IMR-90 (cell line): ENCODE measurements around the gene TVP23C. TPM values are rescaled to one million over a fixed set of nuclear protein-coding genes. Genes with fewer than 3 reads are reported as not detected.

Experiments used
- ATAC-seq: fragments of 200-7000 bp; cut with Tn5 transposase; 2 replicates; pipeline ENCODE4 v1.9.1; 2020; ENCODE audit warnings: low read depth, mild to moderate bottlenecking, moderate library complexity
- BruUV-seq: library from RNA; stranded (reverse); fragments of 400-500 nt; replicated peaks from 2 replicates; lab custom pipeline; 2021; lab: Mats Ljungman, UMichigan
- CTCF ChIA-PET: fragments of 300-600 bp; formaldehyde crosslinking; extraction: SDS; loops from one replicate; lab custom pipeline; 2021; ENCODE audit warnings: antibody characterized with exemption; lab: Yijun Ruan, JAX
- POLR2A ChIA-PET: fragments of 300-600 bp; sonication (Branson Sonifier 250); formaldehyde crosslinking; loops from one replicate; lab custom pipeline; 2022; ENCODE audit warnings: antibody characterized with exemption; ENCODE audit not compliant: unreplicated experiment; lab: Charles Lee
- DNase-seq: peaks from one replicate; pipeline ENCODE4 v3.0.0; 2013
- H2AFZ ChIP-seq: replicated peaks from 2 replicates; pipeline ENCODE3; 2013; ENCODE audit warnings: low read length, mild to moderate bottlenecking; ENCODE audit not compliant: poor library complexity
- H2AK5ac ChIP-seq: 2 replicates; pipeline ENCODE4 v1.6.1; 2013; ENCODE audit warnings: low read depth, low read length, inconsistent platforms
- H2AK9ac ChIP-seq: replicated peaks from 2 replicates; pipeline ENCODE3; 2013; ENCODE audit warnings: mild to moderate bottlenecking, low read depth, low read length, moderate library complexity; ENCODE audit not compliant: poor library complexity
- H2BK120ac ChIP-seq: 2 replicates; pipeline ENCODE4 v1.6.1; 2013; ENCODE audit warnings: low read depth, low read length, inconsistent platforms
- H2BK15ac ChIP-seq: 3 replicates; pipeline ENCODE4 v1.6.1; 2013; ENCODE audit warnings: low read depth, low read length, inconsistent platforms
- H2BK20ac ChIP-seq: 2 replicates; pipeline ENCODE4 v1.6.1; 2013; ENCODE audit warnings: low read depth, mild to moderate bottlenecking, inconsistent platforms, low read length, moderate library complexity
- H2BK5ac ChIP-seq: 2 replicates; pipeline ENCODE4 v1.6.1; 2013; ENCODE audit warnings: mild to moderate bottlenecking, low read depth, low read length, inconsistent platforms; ENCODE audit not compliant: poor library complexity, severe bottlenecking
- H3K14ac ChIP-seq: replicated peaks from 2 replicates; pipeline ENCODE4 v1.6.1; 2013; ENCODE audit warnings: low read depth, low read length, inconsistent platforms
- H3K18ac ChIP-seq: 2 replicates; pipeline ENCODE4 v1.6.1; 2013; ENCODE audit warnings: low read depth, low read length, control low read depth
- H3K23ac ChIP-seq: 2 replicates; pipeline ENCODE4 v1.6.1; 2013; ENCODE audit warnings: low read depth, low read length, inconsistent platforms
- H3K27ac ChIP-seq: 2 replicates; pipeline ENCODE4 v1.5.1; 2013; ENCODE audit warnings: mild to moderate bottlenecking, control low read depth, low read length; ENCODE audit not compliant: insufficient read depth
- H3K27me3 ChIP-seq: 2 replicates; pipeline ENCODE4 v1.6.1; 2013; ENCODE audit warnings: low read length; ENCODE audit not compliant: control insufficient read depth, insufficient read depth
- H3K36me3 ChIP-seq: 2 replicates; pipeline ENCODE4 v1.6.1; 2013; ENCODE audit warnings: low read length, mixed read lengths; ENCODE audit not compliant: control insufficient read depth, insufficient read depth
- H3K4ac ChIP-seq: 2 replicates; pipeline ENCODE4 v1.6.1; 2013; ENCODE audit warnings: low read depth, low read length, inconsistent platforms
- H3K4me1 ChIP-seq: 2 replicates; pipeline ENCODE4 v1.6.1; 2013; ENCODE audit warnings: low read length, mixed read lengths; ENCODE audit not compliant: control insufficient read depth, insufficient read depth
- H3K4me2 ChIP-seq: 2 replicates; pipeline ENCODE4 v1.6.1; 2013; ENCODE audit warnings: low read depth, mild to moderate bottlenecking, control low read depth, low read length, moderate library complexity
- H3K4me3 ChIP-seq: 2 replicates; pipeline ENCODE4 v1.5.1; 2013; ENCODE audit warnings: low read depth, mild to moderate bottlenecking, control low read depth, low read length, moderate library complexity; ENCODE audit not compliant: insufficient read depth
- H3K56ac ChIP-seq: 2 replicates; pipeline ENCODE4 v1.6.1; 2013; ENCODE audit warnings: low read length, inconsistent platforms; ENCODE audit not compliant: insufficient read depth; ENCODE audit errors: extremely low read depth
- H3K79me1 ChIP-seq, 2 experiments: 2 replicates each; pipeline ENCODE4 v1.6.1; 2013; ENCODE audit warnings: low read length in 2 of 2, inconsistent platforms in 1 of 2, low read depth in 1 of 2
- H3K9ac ChIP-seq: 2 replicates; pipeline ENCODE4 v1.6.1; 2013; ENCODE audit warnings: low read depth, low read length, control low read depth
- H3K9me1 ChIP-seq: 2 replicates; pipeline ENCODE4 v1.6.1; 2013; ENCODE audit warnings: low read length, inconsistent platforms; ENCODE audit not compliant: insufficient read depth
- H3K9me3 ChIP-seq: 2 replicates; pipeline ENCODE4 v1.6.1; 2013; ENCODE audit warnings: low read length; ENCODE audit not compliant: control insufficient read depth, insufficient read depth
- H4K20me1 ChIP-seq: 2 replicates; pipeline ENCODE4 v1.6.1; 2013; ENCODE audit warnings: low read length, inconsistent platforms; ENCODE audit not compliant: insufficient read depth
- H4K5ac ChIP-seq: 2 replicates; pipeline ENCODE4 v1.6.1; 2013; ENCODE audit warnings: mild to moderate bottlenecking, low read depth, low read length, control low read depth
- H4K8ac ChIP-seq, 2 experiments: 2 replicates each; pipeline ENCODE4 v1.6.1; 2013; ENCODE audit warnings: low read depth in 2 of 2, low read length in 2 of 2, control low read depth in 1 of 2, inconsistent platforms in 1 of 2
- H4K91ac ChIP-seq: 2 replicates; pipeline ENCODE4 v1.6.1; 2013; ENCODE audit warnings: low read depth, low read length, inconsistent platforms; ENCODE audit not compliant: insufficient read depth
- CEBPB ChIP-seq: IDR thresholded peaks from 2 replicates; pipeline ENCODE4 v1.6.1; 2012; ENCODE audit warnings: low read depth, low read length, improper control_type of control experiment
- CHD1 ChIP-seq: IDR thresholded peaks from 2 replicates; pipeline ENCODE4 v1.6.1; 2012; ENCODE audit warnings: low read depth, low read length, improper control_type of control experiment
- FOS ChIP-seq: fragments of 150-350 bp; IDR thresholded peaks from 2 replicates; pipeline ENCODE4 v1.6.1; 2016; ENCODE audit warnings: low read depth, low read length
- MAFK ChIP-seq: IDR thresholded peaks from 2 replicates; pipeline ENCODE4 v1.6.1; 2012; ENCODE audit warnings: low read depth, low read length, improper control_type of control experiment
- MAZ ChIP-seq: IDR thresholded peaks from 2 replicates; pipeline ENCODE4 v1.6.1; 2012; ENCODE audit warnings: low read depth, mild to moderate bottlenecking, low read length, improper control_type of control experiment, moderate library complexity, borderline replicate concordance
- MXI1 ChIP-seq: IDR thresholded peaks from 2 replicates; pipeline ENCODE4 v1.6.1; 2012; ENCODE audit warnings: low read depth, mild to moderate bottlenecking, low read length, moderate library complexity, borderline replicate concordance
- NFE2L2 ChIP-seq: fragments of 150-350 bp; IDR thresholded peaks from 2 replicates; pipeline ENCODE4 v1.6.1; 2016; ENCODE audit warnings: low read depth, mild to moderate bottlenecking, low read length
- POLR2A ChIP-seq: IDR thresholded peaks from 2 replicates; pipeline ENCODE4 v1.6.1; 2012; ENCODE audit warnings: mild to moderate bottlenecking, low read depth, low read length
- RAD21 ChIP-seq: IDR thresholded peaks from 2 replicates; pipeline ENCODE4 v1.6.1; 2012; ENCODE audit warnings: low read length, improper control_type of control experiment
- RCOR1 ChIP-seq: IDR thresholded peaks from 2 replicates; pipeline ENCODE4 v1.6.1; 2012; ENCODE audit warnings: mild to moderate bottlenecking, low read length, improper control_type of control experiment; ENCODE audit not compliant: insufficient replicate concordance
- RFX5 ChIP-seq: IDR thresholded peaks from 2 replicates; pipeline ENCODE4 v1.8.0; 2012; ENCODE audit warnings: low read depth, mild to moderate bottlenecking, low read length, moderate library complexity
- SMC3 ChIP-seq: fragments of 150-350 bp; IDR thresholded peaks from 2 replicates; pipeline ENCODE4 v1.6.1; 2016; ENCODE audit warnings: low read depth, mild to moderate bottlenecking, antibody characterized with exemption, low read length, moderate library complexity
- WGBS, 2 experiments: methylation state at CpG; one replicate each; pipeline versions ENCODE4 v1.1.5 to v1.1.7; 2013; ENCODE audit warnings: missing lambda C conversion rate in 2 of 2; ENCODE audit not compliant: insufficient read length in 1 of 2; ENCODE audit errors: extremely low coverage in 2 of 2; 5-methylcytosine and 5-hydroxymethylcytosine counted together
- dilution Hi-C: fragments of 300-500 bp; cut with HindIII; formaldehyde crosslinking; loops from one replicate; pipeline ENCODE4 v1.14.3; 2018; ENCODE audit warnings: low sequenced_read_pairs; ENCODE audit not compliant: unreplicated experiment
- in situ Hi-C: fragments of 300-500 bp; cut with MboI; formaldehyde crosslinking; loops from 3 replicates; pipeline ENCODE4 v1.14.3; 2019; ENCODE audit warnings: low sequenced_read_pairs, inconsistent platforms, mixed read lengths
- intact Hi-C: fragments of 100-400 bp; cut with micrococcal nuclease; formaldehyde crosslinking; loops from 2 replicates; pipeline ENCODE4 v1.10.0; 2022
- polyA plus RNA-seq, 3 experiments: library from polyadenylated mRNA; depleted of rRNA; stranded (reverse); fragments of >200 nt; gene quantifications; 2 replicates each; pipeline ENCODE4 v1.2.3, GENCODE V29; 2012; ENCODE audit warnings: low replicate concordance in 1 of 3
- total RNA-seq: library from RNA; depleted of rRNA; stranded (reverse); fragments of >200 nt; gene quantifications from 2 replicates; pipeline ENCODE4 v1.2.3, GENCODE V29; 2012
- TF ChIP-seq, protein P1 (sequence below): fragments of 150-350 bp; IDR thresholded peaks from 2 replicates; pipeline ENCODE4 v1.6.1; 2017; ENCODE audit warnings: mild to moderate bottlenecking, antibody characterized with exemption, low read length, low read depth
- TF ChIP-seq, protein P2 (sequence below): conservative IDR thresholded peaks from 2 replicates; pipeline ENCODE4 v1.5.1; 2012; ENCODE audit warnings: mild to moderate bottlenecking, low read depth, low read length, improper control_type of control experiment
- TF ChIP-seq, protein P3 (sequence below): fragments of 150-350 bp; IDR thresholded peaks from 2 replicates; pipeline ENCODE4 v1.6.1; 2016; ENCODE audit warnings: low read depth, mild to moderate bottlenecking, low read length, moderate library complexity, borderline replicate concordance

TVP23C gene
- total and polyA plus RNA-seq, 2 of the 4 experiments (the other 2 are of a cell fraction): 7.5 to 12.0 TPM

DNA sequence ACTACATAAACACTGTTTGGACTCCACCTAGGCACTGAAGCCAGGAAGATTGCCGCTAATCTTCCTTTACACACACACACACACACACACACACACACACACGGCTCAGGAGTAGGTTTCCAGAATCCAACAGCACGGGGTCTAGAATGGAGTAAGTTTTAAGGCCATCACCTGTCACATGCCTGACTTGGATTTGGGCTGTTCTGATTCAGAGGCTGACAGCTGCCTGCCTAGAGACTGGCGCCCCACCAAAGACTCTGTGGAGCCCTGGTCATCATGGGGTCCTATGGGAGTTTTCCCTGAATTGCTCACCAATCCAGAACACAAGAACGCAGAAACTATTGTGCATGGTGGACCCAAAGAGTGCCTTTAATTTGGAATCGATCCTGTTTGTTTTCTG lies 106.8 kb downstream of the TVP23C start (continued):
- TF ChIP-seq CHD1: no peak

DNA sequence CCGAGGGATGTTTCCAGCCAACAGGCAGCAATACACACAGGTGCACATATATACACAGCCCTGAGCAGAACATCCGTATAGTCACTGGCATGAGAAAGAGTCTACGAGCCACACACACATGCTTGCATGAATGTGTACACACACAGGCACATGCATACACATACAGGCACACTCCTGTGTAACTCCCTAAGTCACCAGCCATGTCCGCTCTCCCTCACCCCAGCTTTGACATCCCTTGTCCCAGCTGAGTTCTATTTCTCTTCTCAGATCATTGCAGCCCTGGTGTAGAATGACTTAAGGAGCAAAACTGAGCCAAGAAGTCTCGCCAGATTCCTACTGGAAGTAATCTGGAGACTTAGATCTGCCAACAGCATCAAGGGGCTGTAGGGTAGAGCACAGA lies 108.9 kb downstream of the TVP23C start:
- Histone ChIP-seq H4K5ac (no peak overlapping the region), H2BK5ac (no peak overlapping the region), H3K56ac (no peak overlapping the region), H2BK120ac (no peak overlapping the region), H3K27ac (no peak overlapping the region), H3K18ac (no peak overlapping the region; the same call in 1 of the 2 replicates), H3K9me3 (peaks cover 3% of the 10 kb centered on the region), H3K9me1 (peaks cover 18% of the 10 kb centered on the region; the same call in 1 of the 2 replicates), H3K4ac (no peak overlapping the region; the same call in 1 of the 2 replicates), H3K27me3 (no peaks in the 10 kb centered on the region), H3K23ac (no peak overlapping the region), H2BK20ac (no peak overlapping the region), H4K8ac (no peak overlapping the region), H2AK9ac (no peak overlapping the region), H2BK15ac (0 out of 3 replicates have a peak overlapping the region, but pooled peaks have one; percentile 26), H2AFZ (peak overlapping the region; percentile 15), H4K91ac (peak overlapping the region; percentile 15; the same call in 1 of the 2 replicates), H3K4me2 (no peak overlapping the region), H3K36me3 (peaks cover 3% of the 10 kb centered on the region; the same call in 1 of the 2 replicates), H3K14ac (no peak overlapping the region), H3K79me1 (no peaks in the 10 kb centered on the region), H4K20me1 (no peaks in the 10 kb centered on the region), H3K9ac (no peak overlapping the region), H3K4me3 (no peak overlapping the region), H3K4me1 (peaks cover 22% of the 10 kb centered on the region), H2AK5ac (peak overlapping the region; percentile 75; the same call in 1 of the 2 replicates)
- ChIA-PET CTCF (no interaction called here), POLR2A (no interaction called here)
- dilution Hi-C loops: no loop called here
- BruUV-seq: no TSS peak
- ATAC-seq (no peak), DNase-seq (no peak)
- in situ Hi-C loops: no loop called here
- no CpG with 5 or more reads among the region's 5 CpGs for WGBS, 2 experiments
- intact Hi-C loops: no loop called here
- TF ChIP-seq NFE2L2: no peak
- TF ChIP-seq, protein P1, sequence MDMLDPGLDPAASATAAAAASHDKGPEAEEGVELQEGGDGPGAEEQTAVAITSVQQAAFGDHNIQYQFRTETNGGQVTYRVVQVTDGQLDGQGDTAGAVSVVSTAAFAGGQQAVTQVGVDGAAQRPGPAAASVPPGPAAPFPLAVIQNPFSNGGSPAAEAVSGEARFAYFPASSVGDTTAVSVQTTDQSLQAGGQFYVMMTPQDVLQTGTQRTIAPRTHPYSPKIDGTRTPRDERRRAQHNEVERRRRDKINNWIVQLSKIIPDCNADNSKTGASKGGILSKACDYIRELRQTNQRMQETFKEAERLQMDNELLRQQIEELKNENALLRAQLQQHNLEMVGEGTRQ: no peak
- TF ChIP-seq RAD21: no peak
- no peak for TF ChIP-seq MAFK
- no peak for TF ChIP-seq CEBPB
- no peak for TF ChIP-seq RFX5
- TF ChIP-seq, protein P2, sequence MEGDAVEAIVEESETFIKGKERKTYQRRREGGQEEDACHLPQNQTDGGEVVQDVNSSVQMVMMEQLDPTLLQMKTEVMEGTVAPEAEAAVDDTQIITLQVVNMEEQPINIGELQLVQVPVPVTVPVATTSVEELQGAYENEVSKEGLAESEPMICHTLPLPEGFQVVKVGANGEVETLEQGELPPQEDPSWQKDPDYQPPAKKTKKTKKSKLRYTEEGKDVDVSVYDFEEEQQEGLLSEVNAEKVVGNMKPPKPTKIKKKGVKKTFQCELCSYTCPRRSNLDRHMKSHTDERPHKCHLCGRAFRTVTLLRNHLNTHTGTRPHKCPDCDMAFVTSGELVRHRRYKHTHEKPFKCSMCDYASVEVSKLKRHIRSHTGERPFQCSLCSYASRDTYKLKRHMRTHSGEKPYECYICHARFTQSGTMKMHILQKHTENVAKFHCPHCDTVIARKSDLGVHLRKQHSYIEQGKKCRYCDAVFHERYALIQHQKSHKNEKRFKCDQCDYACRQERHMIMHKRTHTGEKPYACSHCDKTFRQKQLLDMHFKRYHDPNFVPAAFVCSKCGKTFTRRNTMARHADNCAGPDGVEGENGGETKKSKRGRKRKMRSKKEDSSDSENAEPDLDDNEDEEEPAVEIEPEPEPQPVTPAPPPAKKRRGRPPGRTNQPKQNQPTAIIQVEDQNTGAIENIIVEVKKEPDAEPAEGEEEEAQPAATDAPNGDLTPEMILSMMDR: no peak
- no peak for TF ChIP-seq POLR2A
- TF ChIP-seq CHD1: no peak
- TF ChIP-seq, protein P3, sequence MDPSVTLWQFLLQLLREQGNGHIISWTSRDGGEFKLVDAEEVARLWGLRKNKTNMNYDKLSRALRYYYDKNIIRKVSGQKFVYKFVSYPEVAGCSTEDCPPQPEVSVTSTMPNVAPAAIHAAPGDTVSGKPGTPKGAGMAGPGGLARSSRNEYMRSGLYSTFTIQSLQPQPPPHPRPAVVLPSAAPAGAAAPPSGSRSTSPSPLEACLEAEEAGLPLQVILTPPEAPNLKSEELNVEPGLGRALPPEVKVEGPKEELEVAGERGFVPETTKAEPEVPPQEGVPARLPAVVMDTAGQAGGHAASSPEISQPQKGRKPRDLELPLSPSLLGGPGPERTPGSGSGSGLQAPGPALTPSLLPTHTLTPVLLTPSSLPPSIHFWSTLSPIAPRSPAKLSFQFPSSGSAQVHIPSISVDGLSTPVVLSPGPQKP: no peak
- TF ChIP-seq MXI1: no peak
- no peak for TF ChIP-seq FOS
- no peak for TF ChIP-seq SMC3
- TF ChIP-seq MAZ: no peak
- TF ChIP-seq RCOR1: no peak
